ENCODE results near the gene ZBTB8A.
"Not testable (repeated sequence)": the region's sequence is repeated elsewhere in the genome, so short reads cannot be mapped to it uniquely, and the experiment has no call there.

ZBTB8A gene

DNA sequence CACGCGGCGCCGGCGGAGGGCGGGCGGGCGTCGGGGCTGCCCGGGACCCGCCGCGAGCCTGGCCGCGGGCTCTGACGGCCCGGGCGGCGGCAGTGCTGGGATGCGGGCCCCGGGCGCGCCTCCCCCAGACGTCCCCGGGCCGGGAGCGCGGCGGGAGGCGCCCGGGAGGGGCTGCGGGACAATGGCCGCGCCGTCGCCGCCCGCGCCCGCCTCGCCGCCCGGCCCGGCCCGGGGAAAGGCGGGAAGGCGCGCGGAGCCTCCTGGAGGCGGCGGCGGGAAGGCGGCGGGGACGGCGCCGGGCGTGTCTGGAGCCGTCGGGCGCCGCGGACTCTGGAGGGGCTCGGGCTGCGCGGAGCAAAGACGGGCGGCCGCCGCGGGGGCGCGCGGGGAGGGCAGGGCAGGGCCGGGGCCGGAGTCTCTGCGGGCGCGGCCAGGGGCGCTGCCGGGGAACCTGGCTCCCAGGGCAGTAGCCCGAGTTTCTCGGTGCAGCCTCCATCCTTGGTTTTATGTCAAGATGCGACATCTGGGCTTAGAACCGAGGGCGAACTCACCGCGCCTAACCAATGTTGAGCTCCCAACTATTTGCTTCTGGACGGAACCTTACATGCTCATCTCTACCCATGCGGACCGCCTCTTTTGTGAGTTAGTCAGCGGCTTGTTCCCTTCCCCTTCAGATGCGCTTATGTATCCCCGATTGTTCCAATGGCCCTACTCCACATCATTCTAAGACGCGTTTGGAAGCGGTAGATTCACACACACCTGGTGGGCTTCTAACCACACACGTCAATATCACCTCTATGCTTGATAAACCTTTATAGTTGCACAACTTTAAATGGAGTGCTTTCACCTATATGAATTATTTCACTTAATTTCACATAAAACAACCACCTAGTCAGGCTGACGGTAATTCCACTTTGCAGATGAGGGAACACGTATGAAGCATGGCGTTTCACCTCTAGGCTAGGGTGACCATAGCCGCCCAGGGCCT is 651 bp downstream of the ZBTB8A start:
- DNase-seq = peak in 1 of 5 experiments; percentile 14

DNA sequence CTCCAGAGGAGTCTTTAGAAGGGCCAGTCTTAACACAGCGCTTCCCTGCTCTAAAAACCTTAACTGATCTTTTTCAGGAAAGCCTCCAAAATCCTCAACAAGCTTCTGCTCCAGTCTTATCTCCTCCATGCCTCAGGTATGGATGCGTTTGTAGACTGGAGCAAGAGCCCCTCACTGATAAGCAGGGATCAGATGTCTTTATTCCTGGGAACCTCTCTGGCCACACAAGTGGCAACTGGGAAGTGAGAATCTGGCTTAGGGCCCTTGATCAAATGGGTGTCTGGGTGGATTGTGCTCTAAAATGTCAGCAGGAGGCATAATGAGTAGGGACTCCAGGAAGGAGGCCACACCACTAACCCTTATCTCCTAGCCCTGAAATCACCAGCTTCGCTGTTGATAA is 1.4 kb downstream of the ZBTB8A start:
- no peak for DNase-seq

DNA sequence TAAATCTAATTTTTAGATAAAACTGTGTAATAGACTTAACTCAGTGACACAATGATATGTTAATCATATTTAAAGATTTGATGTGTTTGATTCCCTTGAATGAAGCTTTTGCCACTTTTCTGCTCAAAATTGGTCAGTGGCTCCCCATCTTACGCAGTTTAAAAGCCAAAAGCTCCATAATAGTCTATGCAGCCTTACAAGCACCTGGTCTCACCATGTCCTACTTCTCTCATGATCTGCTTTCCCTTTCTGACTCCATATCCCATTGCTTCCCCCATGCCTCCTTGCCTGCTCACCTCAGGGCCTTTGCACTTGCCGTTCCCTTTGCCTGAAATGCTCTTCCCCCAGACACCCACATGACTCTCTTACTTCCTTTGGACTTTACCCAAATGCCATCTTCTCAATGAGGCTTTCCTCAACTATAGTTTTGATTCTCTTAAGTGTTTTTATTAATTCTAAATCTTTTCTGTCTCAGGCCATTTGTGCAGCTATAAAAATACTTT is 1.9 kb downstream of the ZBTB8A start:
- no peak for DNase-seq

DNA sequence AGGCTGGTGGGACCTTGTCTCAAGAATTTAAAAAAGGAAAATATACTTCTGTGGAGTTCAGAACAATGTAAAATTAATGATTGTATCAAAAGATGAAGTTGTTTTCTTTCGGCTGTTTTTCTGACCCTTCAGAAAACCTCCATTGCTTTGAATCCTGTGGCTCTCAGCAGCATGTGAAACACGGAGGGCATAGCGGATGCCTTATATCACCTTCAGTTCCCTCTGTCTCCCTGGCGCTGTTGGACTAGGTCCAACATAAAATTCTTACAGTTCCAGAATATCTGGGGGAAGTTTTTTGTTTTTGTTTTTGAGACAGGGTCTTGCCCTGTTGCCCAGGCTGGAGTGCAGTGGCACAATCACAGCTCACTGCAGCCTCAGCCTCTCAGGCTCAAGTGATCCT is 7.4 kb downstream of the ZBTB8A start:
- DNase-seq = no peak

DNA sequence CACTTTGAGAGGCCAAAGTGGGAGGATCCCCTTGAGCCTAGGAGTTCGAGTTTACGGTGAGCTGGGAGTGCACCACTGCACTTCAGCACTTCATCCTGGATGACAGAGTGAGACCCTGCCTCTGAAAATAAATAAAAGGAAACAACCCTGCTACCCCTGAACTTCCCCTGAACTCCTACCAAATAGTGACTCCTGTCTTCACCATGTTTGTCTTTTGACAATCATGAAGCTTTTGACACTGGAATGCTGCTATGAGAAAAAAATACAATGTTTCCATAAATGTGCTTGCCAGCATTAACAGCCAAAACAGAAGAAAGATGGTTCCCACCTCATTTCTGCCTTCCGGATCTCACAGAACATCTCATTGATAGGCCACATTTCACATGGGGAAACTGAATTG is 10.4 kb downstream of the ZBTB8A start:
- no peak for DNase-seq

DNA sequence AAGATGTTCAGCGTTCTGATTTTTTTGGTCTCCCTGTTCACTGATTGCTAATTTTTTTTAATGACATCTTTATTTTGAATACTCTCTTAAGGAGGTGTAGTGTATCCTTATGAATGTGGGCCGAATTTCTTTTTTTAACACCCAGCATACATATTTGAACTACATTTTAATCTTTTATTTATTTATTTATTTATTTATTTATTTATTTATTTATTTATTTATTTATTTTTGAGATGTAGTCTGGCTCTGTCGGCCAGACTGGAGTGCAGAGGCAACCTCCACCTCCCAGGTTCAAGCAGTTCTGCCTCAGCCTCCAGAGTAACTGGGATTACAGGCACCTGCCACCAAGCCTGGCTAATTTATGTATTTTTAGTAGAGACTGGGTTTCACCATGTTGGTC is 15.1 kb downstream of the ZBTB8A start:
- DNase-seq = no peak

DNA sequence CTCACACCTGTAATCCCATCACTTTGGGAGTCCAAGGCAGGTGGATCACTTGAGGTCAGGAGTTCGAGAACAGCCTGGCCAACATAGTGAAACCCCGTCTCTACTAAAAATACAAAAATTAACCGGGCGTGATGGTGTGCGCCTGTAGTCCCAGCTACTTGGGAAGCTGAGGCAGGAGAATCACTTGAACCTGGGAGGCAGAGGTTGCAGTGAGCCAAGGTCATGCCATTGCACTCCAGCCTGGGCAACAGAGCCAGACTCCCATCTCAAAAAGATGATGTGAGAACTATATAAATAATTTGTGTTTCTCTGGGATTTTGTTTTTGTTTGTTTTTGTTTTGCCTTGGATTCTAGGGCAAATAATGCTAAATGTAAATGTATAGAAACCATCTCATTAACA is 17.8 kb downstream of the ZBTB8A start:
- DNase-seq = not testable (repeated sequence)

DNA sequence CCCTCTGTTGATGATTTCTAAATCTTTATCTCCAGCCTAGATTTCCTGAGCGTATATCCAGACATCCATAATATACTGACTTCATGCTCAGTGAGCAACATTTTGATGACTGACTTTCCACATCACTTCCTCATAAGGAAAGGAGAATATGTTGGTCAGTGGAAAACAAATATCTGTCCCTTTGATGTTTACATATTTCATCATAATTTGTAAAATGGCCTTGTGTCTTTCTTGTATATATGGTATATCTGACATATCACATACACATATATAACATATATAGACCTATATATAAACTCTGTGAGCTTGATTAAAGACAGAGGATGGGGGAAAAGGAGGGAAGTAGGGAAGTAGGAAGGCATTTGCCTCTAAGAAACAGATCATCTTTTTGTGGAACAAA is 18.6 kb downstream of the ZBTB8A start:
- no peak for DNase-seq

DNA sequence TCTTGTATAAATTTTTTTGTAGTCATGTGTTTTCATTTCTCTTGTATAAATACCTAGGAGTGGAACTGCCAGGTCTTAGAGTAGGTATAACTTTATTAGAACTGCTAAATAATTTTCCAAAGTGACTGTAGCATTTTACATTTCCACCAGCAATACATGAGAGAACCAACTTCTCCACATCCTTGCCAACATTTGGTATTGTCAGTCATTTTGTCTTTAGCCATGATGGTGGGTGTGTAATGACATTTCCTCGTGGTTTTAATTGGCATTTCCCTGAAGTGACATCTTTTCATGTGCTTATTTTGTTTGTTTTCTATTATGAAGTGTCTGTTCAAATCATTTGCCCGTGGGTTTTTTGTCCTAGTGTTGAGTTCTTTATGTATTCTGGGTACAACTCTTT is 29.7 kb downstream of the ZBTB8A start:
- DNase-seq = no peak

DNA sequence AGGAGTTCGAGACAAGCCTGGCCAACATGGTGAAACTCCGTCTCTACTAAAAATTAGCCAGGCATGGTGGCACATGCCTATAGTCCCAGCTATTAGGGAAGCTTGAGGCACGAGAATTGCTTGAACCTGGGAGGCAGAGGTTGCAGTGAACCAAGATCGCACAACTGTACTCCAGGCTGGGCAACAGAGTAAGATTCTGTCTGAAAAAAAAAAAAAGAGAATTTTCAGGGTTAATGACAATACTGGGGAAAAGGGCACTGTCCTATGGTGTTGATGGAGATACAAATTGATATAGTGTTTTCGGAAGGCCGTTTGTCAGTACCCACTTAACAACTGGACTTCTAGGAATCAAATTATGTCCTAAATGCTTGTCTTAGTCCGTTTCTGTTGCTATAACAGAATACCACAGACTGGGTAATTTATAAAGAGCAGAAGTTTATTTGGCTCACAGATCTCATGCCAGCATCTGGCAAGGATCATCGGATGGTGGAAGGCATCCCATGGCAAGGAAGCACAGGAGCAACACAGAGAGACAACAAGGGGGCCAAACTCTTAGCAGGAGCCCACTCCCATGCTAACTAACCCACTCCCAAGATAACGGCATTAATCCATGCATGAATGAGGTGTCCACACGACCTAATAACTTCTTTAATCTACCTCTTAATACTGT is 41.3 kb downstream of the ZBTB8A start:
- peak in 1 of 5 experiments; percentile 7 for DNase-seq

DNA sequence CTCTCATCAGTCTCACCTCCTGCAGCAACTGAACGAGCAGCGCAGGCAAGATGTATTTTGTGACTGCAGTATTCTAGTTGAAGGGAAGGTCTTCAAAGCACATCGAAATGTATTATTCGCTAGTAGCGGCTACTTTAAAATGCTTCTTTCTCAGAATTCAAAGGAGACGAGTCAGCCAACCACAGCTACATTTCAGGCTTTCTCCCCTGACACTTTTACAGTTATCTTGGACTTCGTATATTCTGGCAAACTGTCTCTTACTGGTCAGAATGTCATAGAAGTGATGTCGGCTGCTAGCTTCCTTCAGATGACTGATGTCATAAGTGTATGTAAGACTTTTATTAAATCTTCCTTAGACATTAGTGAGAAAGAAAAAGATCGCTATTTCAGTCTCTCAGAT is 53.7 kb downstream of the ZBTB8A start:
- no peak for DNase-seq

DNA sequence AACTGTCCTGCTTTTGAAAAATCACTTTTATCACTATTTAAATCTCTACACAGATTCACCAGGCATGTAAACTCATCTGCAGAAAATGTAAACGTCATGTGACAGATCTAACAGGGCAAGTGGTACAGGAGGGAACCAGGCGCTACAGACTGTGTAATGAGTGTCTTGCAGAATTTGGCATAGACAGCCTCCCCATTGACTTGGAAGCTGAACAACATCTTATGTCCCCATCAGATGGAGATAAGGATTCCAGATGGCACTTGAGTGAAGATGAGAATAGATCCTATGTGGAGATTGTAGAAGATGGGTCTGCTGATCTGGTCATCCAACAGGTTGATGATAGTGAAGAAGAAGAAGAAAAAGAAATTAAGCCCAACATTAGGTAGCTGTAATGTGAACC is 60.8 kb downstream of the ZBTB8A start:
- DNase-seq = no peak

DNA sequence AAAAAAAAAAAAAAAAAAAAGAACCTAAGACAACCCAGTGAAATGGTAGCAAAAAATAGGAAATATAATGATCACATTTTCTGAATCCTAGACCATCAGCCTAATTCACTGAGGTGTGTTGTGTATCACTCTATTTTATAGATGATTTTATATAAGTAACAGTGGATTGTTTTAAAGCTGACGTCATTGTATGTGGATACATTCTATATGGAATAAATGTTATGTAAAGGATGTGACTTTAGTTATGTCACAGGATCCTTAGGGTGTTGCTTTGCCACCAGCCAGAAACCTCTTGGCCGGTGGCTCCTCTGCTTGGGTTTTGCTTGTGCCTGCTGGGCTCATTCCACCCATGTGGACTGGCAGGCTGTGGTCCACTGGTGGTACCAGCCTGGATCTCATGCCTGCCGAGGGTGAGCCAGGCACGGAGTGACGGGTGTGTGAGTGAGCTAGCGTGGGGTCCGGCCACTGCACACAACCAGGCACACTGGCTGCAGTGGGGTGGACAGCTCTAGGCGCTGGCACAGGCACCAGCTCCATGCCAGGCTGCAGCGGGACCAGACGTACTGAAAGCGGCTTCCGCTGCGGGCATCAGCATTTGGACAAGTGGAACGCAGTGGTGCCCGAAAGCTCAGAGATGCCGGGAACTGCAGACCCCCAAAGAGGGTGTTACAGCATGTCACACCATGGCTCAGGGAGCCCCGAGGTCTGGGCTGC is 66.6 kb downstream of the ZBTB8A start:
- DNase-seq = no peak

DNA sequence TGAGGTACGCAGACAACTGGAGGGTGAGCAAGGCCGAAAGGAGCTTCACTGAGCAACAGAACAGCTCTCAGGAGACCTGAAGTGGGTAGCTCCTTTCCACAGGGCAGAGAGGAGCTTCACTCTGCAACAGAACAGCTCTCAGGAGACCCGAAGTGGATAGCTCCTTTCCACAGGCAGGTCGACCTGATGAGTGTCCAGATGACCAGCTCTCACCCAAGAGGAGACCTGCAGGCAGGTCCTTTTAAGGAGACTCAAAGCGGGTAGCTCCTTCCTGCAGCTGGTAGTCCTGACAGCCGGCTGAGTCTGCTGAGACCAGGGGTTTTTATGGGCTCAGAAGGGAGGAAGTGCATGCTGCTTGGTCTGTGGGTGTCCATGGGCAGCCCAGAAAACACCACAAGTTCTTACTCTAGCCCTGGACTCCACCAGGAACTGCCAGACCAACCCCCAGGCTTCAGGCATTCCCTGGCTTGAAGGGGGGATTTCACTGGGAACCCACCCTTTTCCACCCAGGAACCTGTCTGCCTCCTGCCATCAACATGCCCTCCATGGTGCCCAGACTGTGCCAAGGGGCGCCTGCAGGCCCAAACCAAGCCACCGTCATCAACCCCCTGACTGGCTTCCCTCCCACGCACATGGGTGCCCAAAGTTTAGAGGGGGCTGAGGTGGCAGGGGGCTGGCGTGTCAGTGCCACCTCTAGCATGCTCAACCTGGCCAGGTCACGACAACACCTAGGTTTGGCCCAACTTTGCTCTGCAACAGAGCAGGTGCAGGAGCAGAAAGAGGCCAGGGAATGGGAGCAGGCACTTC is 67.5 kb downstream of the ZBTB8A start:
- no peak for DNase-seq

DNA sequence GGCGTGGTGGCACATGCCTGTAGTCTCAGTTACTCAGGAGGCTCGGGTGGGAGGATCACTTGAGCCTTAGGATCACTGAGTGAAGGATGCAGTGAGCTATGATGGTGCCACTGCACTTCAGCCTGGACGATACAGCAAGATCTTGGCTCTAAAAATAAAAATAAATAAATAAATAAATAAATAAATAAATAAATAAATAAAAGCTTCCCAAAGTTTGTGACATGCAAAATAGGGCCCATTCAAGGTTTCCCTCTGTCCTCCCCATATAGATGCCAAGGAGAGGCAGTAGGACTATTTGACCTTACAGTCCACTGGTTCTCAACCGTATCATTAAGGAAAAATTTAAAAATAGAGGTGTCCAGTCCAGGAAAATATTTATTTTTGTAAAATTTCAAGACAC is 70.0 kb downstream of the ZBTB8A start:
- DNase-seq = no peak

DNA sequence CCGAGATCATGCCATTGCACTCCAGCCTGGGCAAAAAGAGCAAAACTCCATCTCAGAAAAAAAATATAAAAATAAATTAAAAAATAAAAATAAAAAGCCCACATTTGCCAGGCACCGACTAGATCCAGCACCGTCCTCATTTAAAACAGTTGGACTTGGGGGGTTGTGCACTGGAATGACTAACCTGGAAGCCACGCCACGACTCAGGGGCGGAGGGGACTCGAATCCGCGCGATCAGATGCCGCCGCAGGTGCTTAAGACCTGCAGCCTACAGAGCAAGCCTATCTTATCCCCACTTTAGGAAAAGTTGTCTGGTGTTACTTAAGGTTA is 72.6 kb downstream of the ZBTB8A start:
- no peak for DNase-seq

DNA sequence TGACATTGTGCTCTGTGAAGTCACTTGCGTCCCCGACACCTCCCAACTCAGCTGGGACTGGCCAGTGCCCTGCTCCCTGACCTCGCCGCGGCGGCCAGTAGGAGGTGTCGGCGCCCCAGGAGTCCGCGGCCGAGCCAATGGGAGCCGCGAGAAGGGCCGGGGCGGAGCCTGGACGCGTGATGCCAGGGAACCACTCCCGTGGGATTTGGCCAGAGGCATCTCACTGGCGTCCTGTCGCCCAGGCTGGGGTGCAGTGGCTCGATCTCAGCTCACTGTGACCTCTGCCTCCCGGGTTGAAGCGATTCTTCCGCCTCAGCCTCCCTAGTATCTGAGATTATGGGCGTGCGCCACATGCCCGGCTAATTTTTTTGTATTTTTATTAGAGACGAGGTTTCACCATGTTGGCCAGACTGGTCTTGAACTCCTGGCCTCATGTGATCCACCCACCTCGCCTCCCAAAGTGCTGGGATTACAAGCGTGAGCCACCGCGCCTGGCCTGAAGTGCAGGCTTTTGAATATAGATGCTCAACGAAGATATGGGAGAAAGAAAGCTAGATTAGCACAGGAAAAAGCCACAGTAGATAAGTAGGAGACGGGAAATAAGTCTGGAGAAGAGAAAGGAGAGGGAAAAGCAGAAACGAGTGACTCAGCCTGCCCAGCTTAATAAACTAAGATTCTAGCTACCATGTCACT is 73.1 kb downstream of the ZBTB8A start:
- DNase-seq = peak; percentile 12 to 47 (median 27)

DNA sequence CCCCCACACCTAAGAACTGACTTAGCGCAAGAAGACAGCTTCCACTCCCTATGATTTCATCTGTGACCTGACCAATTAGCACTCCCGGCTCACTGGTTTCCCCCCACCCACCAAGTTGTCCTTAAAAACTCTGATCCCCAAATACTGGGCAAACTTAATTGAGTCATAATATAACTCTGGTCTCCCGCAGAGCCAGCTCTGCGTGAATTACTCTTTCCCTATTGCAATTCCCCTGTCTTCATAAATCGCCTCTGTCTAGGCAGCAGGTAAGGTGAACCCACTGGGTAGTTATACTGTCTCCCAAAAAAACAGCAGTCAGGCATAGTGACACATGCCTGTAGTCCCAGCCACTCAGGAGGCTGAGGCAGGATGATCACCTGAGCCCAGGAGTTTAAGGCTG is 74.2 kb downstream of the ZBTB8A start:
- DNase-seq = no peak

DNA sequence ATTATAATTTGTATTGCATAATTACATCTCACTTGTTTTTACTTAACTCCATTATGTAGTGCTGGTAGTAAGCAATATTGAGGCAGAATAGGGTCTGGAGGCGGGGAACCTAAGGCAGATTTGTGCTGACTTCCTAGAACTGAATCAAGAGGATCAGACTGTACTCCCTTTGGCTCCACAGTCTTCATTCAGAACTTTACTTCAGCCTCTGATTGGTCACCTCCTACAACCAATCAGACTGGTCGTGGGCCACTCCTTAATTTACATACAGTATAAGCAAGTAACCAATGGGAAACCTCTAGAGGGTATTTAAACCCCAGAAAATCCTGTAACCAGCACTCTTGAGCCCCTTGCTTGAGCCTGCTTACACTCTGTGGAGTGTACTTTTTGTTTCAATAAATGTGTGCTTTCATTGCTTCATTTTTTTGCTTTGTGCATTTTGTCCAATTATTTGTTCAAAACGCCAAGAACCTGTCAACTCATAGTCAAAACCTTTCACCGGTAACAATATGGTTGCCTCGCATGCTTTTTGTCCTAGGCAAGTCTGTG is 79.5 kb downstream of the ZBTB8A start:
- no peak for DNase-seq

DNA sequence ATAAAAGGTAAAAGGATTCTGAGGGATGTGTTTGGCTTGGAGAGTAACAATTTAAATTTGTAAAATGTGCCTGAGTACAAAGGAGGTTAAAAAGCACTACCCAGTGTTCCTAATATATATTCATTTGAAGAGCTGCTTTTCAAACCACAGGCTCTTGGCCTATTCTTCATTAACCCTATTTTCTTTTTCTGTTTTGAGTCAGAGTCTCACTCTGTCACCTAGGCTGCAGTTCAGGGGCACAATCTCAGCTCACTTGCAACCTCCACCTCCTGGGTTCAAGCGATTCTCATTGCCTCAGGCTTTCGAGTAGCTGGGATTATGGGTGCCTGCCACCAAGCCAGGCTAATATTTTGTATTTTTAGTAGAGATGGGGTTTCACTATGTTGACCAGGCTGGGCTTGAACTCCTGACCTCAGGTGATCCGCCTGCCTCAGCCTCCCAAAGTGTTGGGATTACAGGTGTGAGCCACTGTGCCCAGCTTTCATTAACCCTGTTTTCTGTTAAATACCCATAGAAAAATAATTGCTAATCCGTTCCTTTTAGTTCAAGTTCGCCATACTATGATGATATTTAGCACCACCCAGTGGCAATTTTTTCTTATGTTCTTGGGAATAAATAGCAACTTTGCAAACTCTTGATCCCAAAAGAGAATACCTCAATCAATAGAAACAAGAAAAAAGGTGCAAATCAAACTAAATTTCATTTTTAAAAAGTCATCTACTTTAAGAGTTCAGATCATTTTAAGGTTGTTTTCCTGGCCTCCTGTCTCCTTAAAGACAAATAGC is 80.7 kb downstream of the ZBTB8A start:
- DNase-seq = peak in 1 of 5 experiments; percentile 75

DNA sequence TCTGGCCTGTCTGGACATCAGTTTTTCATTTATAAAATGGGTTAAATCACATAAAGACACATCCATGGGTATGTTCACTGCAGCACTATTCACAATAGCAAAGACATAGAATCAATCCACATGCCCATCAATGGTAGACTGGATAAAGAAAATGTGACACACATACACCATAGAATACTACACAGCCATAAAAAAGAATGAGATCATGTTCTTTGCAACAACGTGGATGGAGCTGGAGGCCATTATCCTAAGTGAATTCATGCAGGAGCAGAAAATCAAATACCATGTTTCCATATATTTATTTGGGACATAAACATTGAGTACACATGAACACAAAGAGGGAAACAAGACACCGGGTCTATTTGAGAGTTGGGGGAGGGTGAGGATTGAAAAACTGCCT is 83.0 kb downstream of the ZBTB8A start:
- no peak for DNase-seq

Data from T-helper 2 cell (primary cell).